ENCODE results near the gene HSP90AA1. TPM values are rescaled to one million over a fixed set of nuclear protein-coding genes. Genes with fewer than 3 reads are reported as not detected.

The HSP90AA1 gene
- total and polyA plus RNA-seq, 2 of the 8 experiments (the other 6 are each of a cell fraction or from before 2014, with no cell fraction given) = 339 to 878 TPM

DNA sequence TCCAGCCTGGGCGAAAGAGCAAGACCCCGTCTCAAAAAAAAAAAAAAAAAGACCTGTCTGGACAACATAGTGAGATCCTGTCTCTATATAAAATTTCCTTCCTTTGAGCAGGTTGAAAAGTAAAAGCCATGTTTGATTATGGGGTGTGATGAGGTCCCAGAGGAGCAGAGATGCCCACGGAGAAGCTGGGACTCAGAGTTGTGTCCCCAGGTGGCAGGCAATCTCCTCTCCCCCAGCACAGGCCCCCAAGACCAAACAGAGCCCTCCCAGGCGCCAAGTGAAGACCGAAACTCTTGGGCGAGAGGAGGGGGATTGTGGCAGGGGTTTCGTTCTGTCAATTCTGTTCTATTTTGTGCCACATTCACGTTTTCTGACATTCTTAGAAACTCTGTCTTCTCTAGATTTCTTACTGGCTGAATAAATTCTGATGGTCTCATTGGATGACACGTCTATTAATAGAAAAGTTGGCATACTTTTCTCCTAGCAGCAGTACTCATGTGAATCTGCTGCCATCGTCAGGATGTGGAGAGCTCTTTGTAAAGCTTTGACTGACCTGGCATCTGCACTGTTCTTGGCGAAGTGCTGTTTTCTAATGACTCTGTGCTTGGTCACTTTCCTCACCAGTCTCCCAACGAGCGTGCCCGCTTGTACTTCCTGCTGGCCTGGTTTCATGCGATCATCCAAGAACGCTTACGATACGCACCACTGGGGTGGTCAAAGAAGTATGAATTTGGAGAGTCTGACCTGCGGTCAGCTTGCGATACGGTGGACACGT is 43.4 kb downstream of the HSP90AA1 start:
- no peak overlapping the region for H2BK12ac ChIP-seq (ENCODE audit: low read depth, low read length)
- H2BK20ac ChIP-seq (ENCODE audit: low read length) = no peak overlapping the region
- H3K79me1 ChIP-seq (ENCODE audit: low read depth, low read length) = no peaks in the 10 kb centered on the region
- no peak overlapping the region for H2BK120ac ChIP-seq (replicated peaks; ENCODE audit: low read depth, low read length)
- no peak overlapping the region for H3K14ac ChIP-seq (ENCODE audit: insufficient read length)
- no peaks in the 10 kb centered on the region for H3K9me3 ChIP-seq (ENCODE audit: insufficient read depth in 2 of 2, low read depth in 1 of 2, low read length in 1 of 2)
- no peak overlapping the region for H3K4ac ChIP-seq (replicated peaks; ENCODE audit: insufficient read length, low read depth, low read length)
- no peak overlapping the region for H3K23ac ChIP-seq (ENCODE audit: insufficient read length)
- peaks cover 0 to 10% of the 10 kb centered on the region in 2 experiments for H4K20me1 ChIP-seq (replicated peaks in 1 of 2; ENCODE audit: control insufficient read depth in 1 of 2, insufficient read depth in 2 of 2, low read length in 2 of 2)
- H3K23me2 ChIP-seq (ENCODE audit: low read depth, low read length) = no peaks in the 10 kb centered on the region
- no peak overlapping the region for H3K27ac ChIP-seq (ENCODE audit: low read depth, low read length)
- CTCF ChIA-PET (ENCODE audit: partially characterized antibody) = interaction anchor here (1.1 to 2.2 kb wide), 3 partner anchors 11 to 53 kb away, joined by 3 to 9 read pairs (median 6); no protein-coding TSS in a partner anchor
- no peak overlapping the region for H2AFZ ChIP-seq (ENCODE audit: low read length)
- H3K4me1 ChIP-seq (replicated peaks in 1 of 4; ENCODE audit: control insufficient read depth in 3 of 4, insufficient read depth in 4 of 4, low read length in 3 of 4) = no peaks in the 10 kb centered on the region
- H3K9ac ChIP-seq (replicated peaks in 1 of 4; ENCODE audit: extremely low read depth in 1 of 4, low read depth in 3 of 4, low read length in 3 of 4) = no peak overlapping the region
- H3K36me3 ChIP-seq (ENCODE audit: control insufficient read depth in 2 of 4, insufficient read depth in 4 of 4, low read length in 3 of 4) = peaks cover 46 to 77% (median 68%) of the 10 kb centered on the region in 4 experiments
- WGBS, 2 experiments (ENCODE audit: extremely low coverage in 1 of 2, insufficient coverage in 1 of 2, insufficient read length in 1 of 2, insufficient replicate concordance in 2 of 2, low coverage in 1 of 2, low lambda C conversion rate in 2 of 2, missing lambda C conversion rate in 1 of 2) = 92% methylated on average over 20 of the region's 22 CpGs; no CpG with 5 or more reads in 1 of the 2 experiments
- no peak overlapping the region for H2BK15ac ChIP-seq (ENCODE audit: low read length)
- H4K8ac ChIP-seq (ENCODE audit: extremely low read depth, insufficient read depth, low read length) = no peak overlapping the region
- no peak overlapping the region for H3K18ac ChIP-seq (ENCODE audit: extremely low read depth, low read length)
- H3K79me2 ChIP-seq (ENCODE audit: control insufficient read depth in 1 of 2, insufficient read depth in 2 of 2, low read length in 2 of 2) = no peaks in the 10 kb centered on the region
- DNase-seq (ENCODE audit: low read depth in 1 of 2, low spot score in 2 of 2) (no peak), FAIRE-seq (no peak)
- no peak overlapping the region for H4K5ac ChIP-seq (ENCODE audit: insufficient read length, low read depth, low read length)
- no peak overlapping the region for H4K91ac ChIP-seq (replicated peaks; ENCODE audit: insufficient read length, low read length)
- no peak overlapping the region for H3K56ac ChIP-seq (replicated peaks; ENCODE audit: insufficient read length, low read depth, low read length)
- H2AK5ac ChIP-seq (ENCODE audit: low read depth, low read length) = no peak overlapping the region
- H2BK5ac ChIP-seq (ENCODE audit: low read depth, low read length) = no peak overlapping the region; the same call in 1 of the 2 replicates
- no peak overlapping the region for H3K4me2 ChIP-seq (ENCODE audit: insufficient read depth in 1 of 2, low read depth in 2 of 2, low read length in 2 of 2)
- POLR2A ChIA-PET (ENCODE audit: partially characterized antibody) = interaction anchor here (1.1 kb wide), 1 partner anchor 9 kb away, joined by 3 read pairs; no protein-coding TSS in a partner anchor
- H3K27me3 ChIP-seq (replicated peaks in 1 of 4; ENCODE audit: control insufficient read depth in 3 of 4, extremely low read depth in 1 of 4, insufficient read depth in 3 of 4, low read length in 3 of 4) = no peaks in the 10 kb centered on the region
- no peak overlapping the region for H3K4me3 ChIP-seq (ENCODE audit: extremely low read depth in 1 of 4, insufficient read depth in 2 of 4, low read depth in 3 of 4, low read length in 4 of 4)
- no peak for TF ChIP-seq SIX5 (IDR thresholded peaks at IDR 0.05; ENCODE audit: low read depth, low read length)
- no peak for TF ChIP-seq CBX5 (IDR thresholded peaks at IDR 0.05; ENCODE audit: low read depth, low read length)
- TF ChIP-seq BCL11A (IDR thresholded peaks at IDR 0.05; ENCODE audit: low read depth in 2 of 2, low read length in 2 of 2) = no peak
- no peak for TF ChIP-seq EGR1 (IDR thresholded peaks at IDR 0.05; ENCODE audit: borderline replicate concordance, low read depth, low read length)
- TF ChIP-seq, protein P1, sequence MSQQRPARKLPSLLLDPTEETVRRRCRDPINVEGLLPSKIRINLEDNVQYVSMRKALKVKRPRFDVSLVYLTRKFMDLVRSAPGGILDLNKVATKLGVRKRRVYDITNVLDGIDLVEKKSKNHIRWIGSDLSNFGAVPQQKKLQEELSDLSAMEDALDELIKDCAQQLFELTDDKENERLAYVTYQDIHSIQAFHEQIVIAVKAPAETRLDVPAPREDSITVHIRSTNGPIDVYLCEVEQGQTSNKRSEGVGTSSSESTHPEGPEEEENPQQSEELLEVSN (IDR thresholded peaks at IDR 0.05) = no peak
- no peak for TF ChIP-seq RAD21 (IDR thresholded peaks at IDR 0.05 in 1 of 2, conservative IDR thresholded peaks at IDR 0.05 in 1 of 2; ENCODE audit: low read depth in 2 of 2, low read length in 2 of 2)
- TF ChIP-seq MAFK (IDR thresholded peaks at IDR 0.05; ENCODE audit: low read depth, low read length) = no peak
- TF ChIP-seq ZNF274 (IDR thresholded peaks at IDR 0.05; ENCODE audit: borderline replicate concordance, extremely low read depth, low read length) = no peak
- no peak for TF ChIP-seq KDM5A (IDR thresholded peaks at IDR 0.05; ENCODE audit: low read length)
- no peak for TF ChIP-seq KDM4A (IDR thresholded peaks at IDR 0.05; ENCODE audit: low read depth, low read length, severe bottlenecking)
- no peak for TF ChIP-seq CREB1 (IDR thresholded peaks at IDR 0.05)
- TF ChIP-seq SP1 (IDR thresholded peaks at IDR 0.05; ENCODE audit: low read depth, low read length) = no peak

Measured in H1 (cell line).